ENCODE measurements around the gene IGSF9B.

IGSF9B gene

DNA sequence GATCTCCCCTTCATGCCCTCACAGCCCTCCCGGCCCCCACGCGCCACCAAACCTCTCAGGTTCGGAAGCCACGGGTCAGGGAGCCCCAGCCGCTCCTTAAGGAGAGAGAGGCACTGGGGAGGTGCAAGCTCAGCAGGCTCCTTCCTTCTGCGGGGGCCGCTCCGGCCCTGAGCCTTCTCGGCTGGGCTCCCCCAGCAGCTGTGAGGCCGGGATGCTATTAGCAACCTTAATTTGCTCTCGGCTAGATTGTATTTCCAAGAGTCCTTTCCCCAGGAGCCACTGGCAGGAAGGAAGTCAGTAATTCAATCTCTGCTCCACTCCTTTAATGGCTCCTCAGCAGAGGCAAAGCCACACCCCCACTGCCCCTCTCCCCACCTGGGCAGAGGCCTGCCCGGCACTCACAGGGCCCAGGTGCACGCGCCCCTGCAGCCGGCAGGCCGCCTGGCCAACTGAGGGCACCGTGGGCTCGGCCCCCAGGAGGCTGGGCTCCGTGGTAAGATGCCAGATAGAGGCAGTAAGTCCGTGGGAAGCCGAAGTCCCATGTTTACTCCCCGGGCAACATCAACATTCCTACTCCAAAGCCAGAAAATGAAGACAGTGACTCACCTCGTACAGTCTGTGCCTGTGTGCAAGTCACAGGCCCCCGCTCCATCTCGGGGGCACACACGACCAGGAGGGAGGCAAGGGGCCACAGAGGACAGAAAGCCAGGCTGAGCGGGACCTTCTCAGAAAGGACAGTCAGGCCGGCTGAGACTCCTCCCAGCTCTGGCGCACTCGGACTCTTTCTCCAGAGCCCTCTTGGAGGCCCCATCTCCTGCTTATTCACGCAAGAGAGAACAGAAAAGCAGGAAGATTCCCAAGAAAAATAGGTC lies 5.2 kb downstream of the IGSF9B start:
- no peak overlapping the region for H3K4me3 ChIP-seq (ENCODE audit: control insufficient read depth, low read depth, low read length)

DNA sequence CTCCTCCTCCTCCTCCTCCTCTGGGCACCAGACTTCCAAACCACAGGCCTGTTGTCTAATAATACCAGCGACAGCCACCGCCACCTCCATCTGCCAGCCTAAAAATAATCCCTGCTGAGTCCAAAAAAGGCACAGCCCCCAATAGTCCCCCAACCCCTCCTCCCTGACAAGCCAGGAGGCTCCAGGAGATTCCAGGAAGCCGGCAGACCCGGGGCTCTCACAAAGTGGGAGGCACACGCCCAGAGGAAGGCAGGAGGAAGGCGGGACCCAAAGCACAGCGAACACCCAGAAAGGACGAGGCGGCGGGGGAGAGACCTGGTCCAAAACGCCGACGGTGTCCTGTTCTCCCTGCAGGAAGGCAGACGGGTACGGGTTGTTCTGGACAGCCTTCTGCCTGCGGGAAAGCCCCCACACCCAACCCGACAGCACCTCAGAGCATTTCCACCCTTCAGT lies 5.9 kb downstream of the IGSF9B start:
- H3K4me3 ChIP-seq (ENCODE audit: control insufficient read depth, low read depth, low read length): no peak overlapping the region
- DNase-seq (ENCODE audit: low read depth): no peak
- TF ChIP-seq, protein P1, sequence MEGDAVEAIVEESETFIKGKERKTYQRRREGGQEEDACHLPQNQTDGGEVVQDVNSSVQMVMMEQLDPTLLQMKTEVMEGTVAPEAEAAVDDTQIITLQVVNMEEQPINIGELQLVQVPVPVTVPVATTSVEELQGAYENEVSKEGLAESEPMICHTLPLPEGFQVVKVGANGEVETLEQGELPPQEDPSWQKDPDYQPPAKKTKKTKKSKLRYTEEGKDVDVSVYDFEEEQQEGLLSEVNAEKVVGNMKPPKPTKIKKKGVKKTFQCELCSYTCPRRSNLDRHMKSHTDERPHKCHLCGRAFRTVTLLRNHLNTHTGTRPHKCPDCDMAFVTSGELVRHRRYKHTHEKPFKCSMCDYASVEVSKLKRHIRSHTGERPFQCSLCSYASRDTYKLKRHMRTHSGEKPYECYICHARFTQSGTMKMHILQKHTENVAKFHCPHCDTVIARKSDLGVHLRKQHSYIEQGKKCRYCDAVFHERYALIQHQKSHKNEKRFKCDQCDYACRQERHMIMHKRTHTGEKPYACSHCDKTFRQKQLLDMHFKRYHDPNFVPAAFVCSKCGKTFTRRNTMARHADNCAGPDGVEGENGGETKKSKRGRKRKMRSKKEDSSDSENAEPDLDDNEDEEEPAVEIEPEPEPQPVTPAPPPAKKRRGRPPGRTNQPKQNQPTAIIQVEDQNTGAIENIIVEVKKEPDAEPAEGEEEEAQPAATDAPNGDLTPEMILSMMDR (conservative IDR thresholded peaks at IDR 0.05; ENCODE audit: control insufficient read depth, insufficient read depth, low read depth, low read length): no peak

More for the DNA sequence above, 5.2 kb downstream of the IGSF9B start:
- TF ChIP-seq, protein P1 (conservative IDR thresholded peaks at IDR 0.05; ENCODE audit: control insufficient read depth, insufficient read depth, low read depth, low read length): no peak
- no peak for DNase-seq (ENCODE audit: low read depth)

DNA sequence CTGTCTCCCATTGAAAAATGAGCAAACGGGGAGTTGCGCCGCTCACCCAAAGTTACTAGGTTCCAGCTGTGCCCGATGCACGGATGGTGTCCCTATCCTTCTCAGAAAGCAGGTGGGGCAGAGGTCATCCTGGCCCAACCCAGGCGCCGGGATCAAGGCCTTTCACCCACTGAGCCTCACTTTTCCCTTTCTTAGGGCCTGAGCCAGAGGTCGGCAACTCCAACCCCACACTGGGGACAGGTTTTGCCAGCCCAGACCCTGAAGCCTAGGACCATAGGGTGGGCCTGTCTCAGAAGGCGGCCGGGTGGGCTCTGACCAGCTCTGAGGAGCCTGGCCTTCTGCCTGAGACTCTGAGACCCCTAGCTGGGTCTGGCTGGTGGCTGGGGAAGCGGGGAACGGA lies 6.3 kb downstream of the IGSF9B start:
- TF ChIP-seq, protein P1 (conservative IDR thresholded peaks at IDR 0.05; ENCODE audit: control insufficient read depth, insufficient read depth, low read depth, low read length): no peak
- no peak for DNase-seq (ENCODE audit: low read depth)

DNA sequence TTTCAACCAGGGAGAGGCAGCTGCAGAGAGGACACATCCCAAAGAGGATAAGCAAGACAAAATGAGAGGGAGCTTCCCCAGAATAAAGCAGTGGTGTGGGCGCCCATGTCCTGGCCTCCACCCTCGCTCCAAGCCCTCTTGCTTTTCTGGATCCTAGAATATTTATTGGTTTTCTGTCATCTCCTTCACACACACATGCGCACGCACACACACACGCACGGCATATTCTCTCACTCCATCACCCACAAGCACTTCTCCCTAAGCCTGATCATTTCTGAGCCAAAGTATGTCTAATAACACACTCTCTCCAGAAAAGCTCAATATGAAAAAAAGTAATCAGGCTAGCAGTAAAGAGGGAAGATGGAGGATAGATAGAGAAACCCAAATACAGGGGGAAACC lies 7.6 kb downstream of the IGSF9B start:
- TF ChIP-seq, protein P1 (conservative IDR thresholded peaks at IDR 0.05; ENCODE audit: control insufficient read depth, insufficient read depth, low read depth, low read length): no peak
- no peak for DNase-seq (ENCODE audit: low read depth)
- no peak overlapping the region for H3K4me3 ChIP-seq (ENCODE audit: control insufficient read depth, low read depth, low read length)

More for the DNA sequence above, 6.3 kb downstream of the IGSF9B start:
- no peak overlapping the region for H3K4me3 ChIP-seq (ENCODE audit: control insufficient read depth, low read depth, low read length)

DNA sequence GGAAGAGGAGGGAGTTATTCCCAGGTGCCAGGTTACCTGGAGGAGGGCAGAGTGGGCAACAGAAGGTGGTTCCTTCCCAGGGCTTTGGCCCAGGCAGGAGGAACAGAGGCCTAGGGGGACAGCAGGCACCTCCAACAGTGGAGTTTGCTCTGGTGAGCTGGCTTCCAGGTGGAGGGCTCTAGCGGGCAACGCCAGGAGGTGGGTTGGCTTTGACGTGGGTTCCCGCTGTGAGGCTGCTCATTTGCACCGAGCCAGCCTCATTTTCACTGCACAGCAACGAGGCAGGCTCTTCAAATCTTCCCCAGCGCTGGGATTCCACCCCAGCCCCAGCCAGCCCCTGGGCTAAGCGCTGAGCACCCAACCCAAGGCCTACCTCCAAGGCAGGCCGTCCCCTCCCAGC lies 8.1 kb downstream of the IGSF9B start:
- TF ChIP-seq, protein P1 (conservative IDR thresholded peaks at IDR 0.05; ENCODE audit: control insufficient read depth, insufficient read depth, low read depth, low read length): no peak
- no peak for DNase-seq (ENCODE audit: low read depth)
- H3K4me3 ChIP-seq (ENCODE audit: control insufficient read depth, low read depth, low read length): no peak overlapping the region

DNA sequence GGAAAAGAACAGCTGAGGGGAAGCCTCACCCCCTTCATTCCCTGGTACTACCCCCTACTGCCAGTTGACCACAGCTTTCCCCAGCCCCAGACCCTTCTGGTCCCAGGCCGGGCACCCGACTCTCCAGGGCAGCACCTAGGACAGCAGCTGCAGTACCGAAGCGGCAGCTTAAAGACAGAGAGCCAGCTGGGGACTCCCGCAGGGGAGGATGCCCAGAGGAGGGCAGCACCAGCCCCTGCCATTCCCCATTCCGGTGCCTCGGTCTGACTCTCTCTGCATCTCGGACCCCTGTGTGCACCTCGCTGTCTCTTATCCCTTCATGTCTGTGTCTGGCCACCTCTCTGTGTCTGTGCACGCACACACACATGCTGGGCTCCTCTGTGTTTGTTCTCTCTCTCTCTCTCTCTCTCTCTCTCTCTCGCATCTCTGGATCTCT lies 9.4 kb downstream of the IGSF9B start:
- no peak overlapping the region for H3K4me3 ChIP-seq (ENCODE audit: control insufficient read depth, low read depth, low read length)
- DNase-seq (ENCODE audit: low read depth): peak; percentile 40
- TF ChIP-seq, protein P1 (conservative IDR thresholded peaks at IDR 0.05; ENCODE audit: control insufficient read depth, insufficient read depth, low read depth, low read length): peak; percentile 34

Measured in fibroblast of mammary gland (primary cell).